GM12873 (cell line): ENCODE measurements around the gene SLIT3.

Experiments
- TF ChIP-seq, protein P1 (sequence below): IDR thresholded peaks from 2 replicates; pipeline ENCODE4 v1.5.1; 2012; ENCODE audit warnings: low read depth, mild to moderate bottlenecking, moderate library complexity, low read length, control low read depth; ENCODE audit not compliant: insufficient read depth; ENCODE audit errors: missing control alignments

SLIT3 gene

DNA sequence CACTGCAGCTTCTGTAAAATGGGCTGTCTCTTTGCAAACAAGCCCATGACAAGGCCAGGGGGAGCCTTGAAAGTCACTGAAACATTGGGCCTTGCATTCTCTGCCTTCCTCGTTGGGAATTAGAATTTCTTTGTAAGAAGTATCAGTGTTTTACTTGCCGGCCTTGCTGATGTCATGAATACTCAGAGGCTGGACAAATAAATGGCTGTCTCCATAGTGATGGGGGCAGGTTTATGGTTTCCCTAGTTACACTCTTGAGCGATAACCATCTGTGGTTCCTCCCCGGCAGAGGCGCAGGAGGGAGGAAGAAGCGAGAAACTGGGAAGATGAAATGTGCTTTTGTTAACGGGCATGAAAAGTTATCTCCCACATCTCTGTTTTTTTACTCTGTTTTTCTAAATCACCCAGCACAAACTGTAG lies 449.0 kb downstream of the SLIT3 start:
- TF ChIP-seq, protein P1, sequence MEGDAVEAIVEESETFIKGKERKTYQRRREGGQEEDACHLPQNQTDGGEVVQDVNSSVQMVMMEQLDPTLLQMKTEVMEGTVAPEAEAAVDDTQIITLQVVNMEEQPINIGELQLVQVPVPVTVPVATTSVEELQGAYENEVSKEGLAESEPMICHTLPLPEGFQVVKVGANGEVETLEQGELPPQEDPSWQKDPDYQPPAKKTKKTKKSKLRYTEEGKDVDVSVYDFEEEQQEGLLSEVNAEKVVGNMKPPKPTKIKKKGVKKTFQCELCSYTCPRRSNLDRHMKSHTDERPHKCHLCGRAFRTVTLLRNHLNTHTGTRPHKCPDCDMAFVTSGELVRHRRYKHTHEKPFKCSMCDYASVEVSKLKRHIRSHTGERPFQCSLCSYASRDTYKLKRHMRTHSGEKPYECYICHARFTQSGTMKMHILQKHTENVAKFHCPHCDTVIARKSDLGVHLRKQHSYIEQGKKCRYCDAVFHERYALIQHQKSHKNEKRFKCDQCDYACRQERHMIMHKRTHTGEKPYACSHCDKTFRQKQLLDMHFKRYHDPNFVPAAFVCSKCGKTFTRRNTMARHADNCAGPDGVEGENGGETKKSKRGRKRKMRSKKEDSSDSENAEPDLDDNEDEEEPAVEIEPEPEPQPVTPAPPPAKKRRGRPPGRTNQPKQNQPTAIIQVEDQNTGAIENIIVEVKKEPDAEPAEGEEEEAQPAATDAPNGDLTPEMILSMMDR, result no peak

DNA sequence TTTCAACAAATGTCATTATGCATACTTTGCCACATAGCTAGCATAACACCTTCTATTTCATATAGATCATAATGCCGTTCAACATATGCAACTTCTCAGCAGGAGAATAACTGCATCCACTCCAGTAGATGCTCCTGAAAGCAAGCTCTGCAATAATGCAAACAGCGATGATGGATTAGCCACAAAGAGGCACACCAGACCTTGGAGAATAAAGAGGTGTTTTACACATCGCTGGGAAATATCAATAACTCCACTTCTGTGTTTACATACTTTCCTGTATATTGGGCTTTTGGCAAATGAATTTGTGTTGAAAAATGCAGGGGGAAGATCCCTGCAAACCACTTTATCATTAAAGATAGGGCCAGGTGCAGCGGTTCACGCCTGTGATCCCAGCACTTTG lies 450.3 kb downstream of the SLIT3 start:
- TF ChIP-seq, protein P1, result no peak

DNA sequence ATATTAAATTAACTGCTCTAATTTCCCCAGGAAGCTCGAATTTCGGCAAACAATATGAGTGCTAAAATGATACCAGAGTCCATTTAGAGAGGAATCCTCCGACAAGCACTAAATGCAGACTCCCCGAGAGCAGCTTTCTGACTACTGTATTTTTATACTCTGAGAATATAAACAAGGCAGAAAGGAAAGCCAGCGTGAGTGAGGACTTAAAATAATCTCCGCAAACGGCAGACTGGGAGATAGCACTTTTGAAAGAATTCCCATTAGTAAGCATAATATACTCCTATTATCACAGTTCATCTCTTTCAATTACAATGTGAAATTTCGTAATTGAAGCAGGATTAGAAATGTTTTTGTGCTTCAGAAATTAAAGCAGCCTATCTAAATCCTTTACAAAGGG lies 452.4 kb downstream of the SLIT3 start:
- TF ChIP-seq, protein P1, result no peak

DNA sequence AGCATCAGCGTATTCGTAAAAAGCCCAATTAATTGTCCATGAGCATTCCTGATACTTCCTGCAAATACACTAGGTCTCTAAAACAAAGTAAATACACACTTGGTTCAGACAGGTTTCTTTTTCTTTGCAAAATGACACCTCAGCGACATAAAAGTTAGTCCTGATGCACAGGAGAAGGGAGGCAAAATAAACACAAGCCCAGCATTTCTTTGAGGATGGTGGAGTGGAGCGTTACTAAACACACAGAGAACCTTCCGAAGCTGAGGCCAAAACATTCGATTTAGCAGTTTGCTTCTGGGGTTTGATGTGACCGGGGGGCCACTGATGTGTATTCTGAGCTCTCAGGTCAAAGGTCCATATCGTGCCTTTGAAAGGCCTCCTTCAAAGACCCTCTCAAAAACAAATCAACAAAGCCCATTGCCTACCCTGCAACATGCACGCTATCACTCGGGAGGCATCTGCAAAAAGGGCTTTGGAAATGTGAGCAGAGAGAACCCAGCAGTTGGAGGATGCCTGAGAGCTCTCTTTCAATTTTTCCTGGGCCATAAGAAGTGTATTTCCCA lies 453.3 kb downstream of the SLIT3 start:
- TF ChIP-seq, protein P1, result no peak

DNA sequence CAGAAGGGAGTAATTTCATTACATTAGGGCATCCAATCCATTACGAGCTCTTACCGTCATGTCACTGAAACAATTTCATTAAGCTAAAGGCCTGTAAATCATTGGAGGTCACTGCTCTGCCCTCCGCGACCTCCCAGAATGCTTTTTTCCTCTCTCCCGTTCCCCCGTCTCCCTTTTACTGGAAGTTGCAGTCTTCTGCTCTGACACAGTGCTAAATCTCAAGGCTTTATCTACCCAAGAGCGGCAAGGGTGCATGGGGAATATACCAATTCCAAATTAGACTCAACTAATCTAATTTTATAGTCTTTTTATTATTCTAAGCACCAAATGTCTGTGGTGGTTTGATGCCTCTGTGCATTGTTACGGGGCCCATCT lies 456.0 kb downstream of the SLIT3 start:
- TF ChIP-seq, protein P1, result no peak

DNA sequence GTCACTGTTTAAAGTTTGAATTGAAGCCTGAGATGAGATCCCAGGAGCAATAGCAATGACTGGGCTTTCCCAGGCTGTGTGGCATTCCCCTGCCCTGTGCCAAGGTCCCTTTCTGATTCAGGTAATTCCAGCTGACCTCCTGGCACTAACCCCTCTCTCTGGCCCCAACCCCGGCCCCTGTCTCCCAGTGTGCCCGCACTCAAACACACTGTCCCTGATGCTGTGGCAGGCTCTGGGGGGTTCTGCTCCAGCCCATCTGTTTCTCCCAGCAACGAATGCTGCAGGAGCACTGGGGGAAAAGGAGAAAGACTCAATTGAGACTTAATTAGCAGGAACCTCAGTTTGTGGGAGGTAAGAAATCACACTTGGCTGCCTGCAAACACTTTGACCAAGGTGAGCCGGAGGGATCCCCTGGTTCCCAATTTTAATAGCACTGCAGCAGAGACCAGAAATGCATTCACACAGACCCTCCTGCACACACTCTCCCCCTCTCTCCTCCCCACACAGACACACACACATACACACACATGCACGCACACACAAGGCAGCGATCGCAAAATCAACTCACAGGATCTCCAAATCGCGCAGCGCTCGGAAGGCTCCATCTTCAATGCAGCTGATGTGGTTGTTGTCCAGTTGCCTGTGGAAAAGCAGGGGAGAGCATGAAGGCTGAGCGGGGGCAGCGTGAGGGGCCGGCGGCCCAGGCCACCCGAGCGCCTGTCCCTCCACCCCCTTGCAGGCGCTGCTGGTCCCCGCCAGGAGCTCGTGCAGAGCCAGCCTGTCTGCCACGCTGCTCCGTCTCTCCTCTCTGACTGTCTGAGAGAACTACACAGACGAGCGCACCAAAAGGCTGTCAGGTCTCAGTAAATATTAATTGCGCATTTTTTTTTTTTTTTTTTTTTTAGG lies 456.7 kb downstream of the SLIT3 start:
- TF ChIP-seq, protein P1, result no peak

DNA sequence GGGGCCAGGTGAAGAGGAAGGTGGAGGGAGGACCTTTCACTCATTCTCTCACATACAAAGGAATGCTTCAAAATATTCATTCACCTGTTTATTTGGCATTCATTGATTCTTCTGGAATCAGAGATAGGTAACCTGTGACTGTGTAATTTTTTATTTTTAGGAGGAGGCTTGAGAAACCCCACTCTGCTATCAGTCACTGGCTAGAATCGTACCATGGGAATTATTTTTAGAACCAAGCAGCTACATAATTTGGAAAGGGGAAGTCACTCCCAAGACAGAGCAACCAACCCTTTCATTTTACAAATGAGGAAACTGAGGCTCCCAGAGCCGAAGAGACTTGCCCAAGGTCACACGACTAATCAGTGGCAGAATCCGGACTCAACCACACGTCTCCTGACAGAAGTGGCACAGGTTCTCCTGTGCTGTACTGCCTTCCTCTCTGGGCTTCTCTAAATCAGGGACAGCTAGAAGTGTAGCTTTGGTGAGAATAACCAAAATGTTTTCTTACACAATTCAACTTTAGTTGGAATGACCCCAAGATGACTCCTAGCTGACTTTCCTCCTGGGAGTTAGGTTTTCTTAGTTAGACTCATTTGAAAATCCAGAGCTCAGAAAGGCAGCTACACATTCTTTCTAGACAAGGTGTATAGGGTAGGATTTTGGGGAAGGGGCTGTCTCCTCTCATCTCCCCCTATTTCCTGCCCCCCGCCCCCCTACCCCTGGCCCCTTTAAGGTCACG lies 457.5 kb downstream of the SLIT3 start:
- TF ChIP-seq, protein P1, result no peak
